HG03378 (cell line): ENCODE measurements around the gene TEKT4.
A peak's percentile ranks its signal among the peaks of the same experiment; 100 is the strongest.
"Not testable (repeated sequence)": the region's sequence is repeated elsewhere in the genome, so short reads cannot be mapped to it uniquely, and the experiment has no call there.

Experiments
- ATAC-seq: cut with Tn5 transposase; IDR thresholded peaks from one replicate; pipeline ENCODE4 v1.9.1; 2021; ENCODE audit warnings: mild to moderate bottlenecking, moderate library complexity; ENCODE audit not compliant: unreplicated experiment

TEKT4 gene

GRCh38 chr2:94871226-94872087, at the start of gene TEKT4:
TEKT4 (plus strand) TSS chr2:94871430; CDS start chr2:94871580, 150 bp downstream.
- ATAC-seq, result no peak

DNA sequence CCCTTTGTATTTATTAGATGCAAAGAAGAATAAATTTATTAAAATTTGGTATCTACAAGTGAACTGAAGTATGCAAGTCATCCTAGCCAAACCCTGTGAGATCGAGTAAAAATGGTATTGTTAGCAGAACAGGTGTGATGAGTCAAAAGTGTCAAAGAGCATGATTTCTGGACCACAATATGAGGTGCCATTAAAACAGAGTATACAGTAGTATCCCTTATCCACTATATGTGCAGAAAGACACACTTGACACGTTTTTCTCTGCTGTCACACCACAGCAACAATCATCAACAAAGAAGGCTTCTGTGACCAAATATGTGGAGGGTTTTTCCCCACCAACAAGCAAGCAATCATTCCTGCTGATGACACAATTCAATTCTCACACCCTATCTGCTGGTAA, 32.0 kb upstream of the TEKT4 start:
- not testable (repeated sequence) for ATAC-seq

- ATAC-seq, result not testable (repeated sequence)
Observed at GRCh38 chr2:94856856-94857255, 14.4 kb upstream of the TEKT4 start.

DNA sequence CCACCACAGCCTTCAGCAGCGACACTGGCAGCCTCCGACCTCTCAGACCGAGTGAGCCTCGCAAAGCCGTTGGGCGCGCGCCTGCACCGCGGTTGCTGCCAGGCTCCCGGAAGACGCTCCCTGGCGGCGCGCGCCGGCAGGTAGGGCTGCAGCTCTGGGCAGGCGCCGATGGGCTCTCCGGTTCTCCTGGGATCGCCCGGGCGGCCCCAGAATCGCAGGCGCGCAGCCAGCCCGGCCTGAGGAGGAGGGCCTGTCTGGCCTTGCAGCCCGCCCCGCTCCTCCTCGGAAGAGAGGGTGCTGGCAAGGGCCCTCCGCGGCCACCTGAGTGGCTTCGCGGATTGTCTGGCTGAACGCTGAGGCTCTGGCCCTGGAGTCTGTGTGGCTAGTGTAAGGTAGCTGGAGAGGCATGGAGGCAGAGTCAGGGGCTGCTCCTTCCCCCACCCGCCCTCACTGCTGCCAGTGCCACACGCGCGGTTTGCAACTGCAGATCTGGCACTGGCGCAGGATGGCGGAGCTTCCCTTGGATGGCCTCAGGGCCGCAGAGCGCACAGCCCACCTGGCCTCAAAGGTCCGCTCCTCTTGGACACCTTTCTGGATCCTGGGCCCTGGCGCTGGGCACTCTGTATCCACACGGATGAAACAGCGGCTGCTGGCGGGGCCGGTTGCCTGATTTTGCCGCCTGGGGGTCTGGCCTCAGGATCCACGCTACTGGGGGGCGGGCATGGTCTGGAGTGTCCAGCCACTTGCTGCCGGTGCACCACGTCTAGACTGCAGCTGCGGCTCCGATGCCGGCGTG, 13.7 kb upstream of the TEKT4 start:
- ATAC-seq, result not testable (repeated sequence)

GRCh38 chr2:94858163-94858888, 12.9 kb upstream of the TEKT4 start:
- not testable (repeated sequence) for ATAC-seq

DNA sequence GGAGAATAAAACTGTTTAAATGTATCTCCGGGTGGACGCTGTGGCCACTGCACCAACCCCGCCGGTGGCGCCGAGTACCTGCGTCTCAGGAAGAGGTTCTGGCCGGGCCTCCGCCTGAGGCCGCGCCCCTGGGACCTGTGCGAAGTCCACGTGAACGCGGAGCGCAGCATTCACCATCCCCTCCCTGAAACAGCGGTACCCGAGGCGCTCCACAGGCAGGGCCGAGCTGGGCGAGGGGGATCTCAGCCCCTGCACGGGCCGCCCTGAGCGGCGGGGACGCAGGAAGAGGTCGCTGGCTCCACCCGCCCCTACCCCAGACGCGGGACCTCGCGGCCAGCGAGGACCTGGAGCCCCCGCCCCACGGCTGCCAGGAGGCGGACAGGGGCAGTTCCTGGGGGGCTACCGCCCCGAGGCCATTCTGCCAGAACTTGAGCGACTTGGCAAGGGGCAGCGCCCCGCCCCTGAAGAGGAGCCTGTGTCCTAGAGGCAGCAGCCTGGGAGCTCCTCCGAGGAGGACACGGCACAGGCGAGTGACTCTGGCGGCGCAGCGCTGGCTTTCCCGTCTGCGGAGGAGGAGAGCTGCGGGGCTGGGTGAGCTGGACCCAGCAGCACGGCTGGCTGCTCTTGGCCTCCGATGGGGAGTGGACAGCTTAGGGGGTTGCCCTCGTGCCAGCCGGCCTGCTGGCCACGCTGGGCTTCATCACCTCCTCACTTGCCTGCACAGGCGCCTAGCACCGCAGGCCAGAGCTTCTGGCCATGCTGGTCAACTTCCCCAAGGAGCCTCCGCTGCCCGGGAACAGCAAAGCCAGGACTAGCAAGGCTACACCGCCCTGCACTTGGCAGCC, 9.7 kb upstream of the TEKT4 start:
- no peak for ATAC-seq

DNA sequence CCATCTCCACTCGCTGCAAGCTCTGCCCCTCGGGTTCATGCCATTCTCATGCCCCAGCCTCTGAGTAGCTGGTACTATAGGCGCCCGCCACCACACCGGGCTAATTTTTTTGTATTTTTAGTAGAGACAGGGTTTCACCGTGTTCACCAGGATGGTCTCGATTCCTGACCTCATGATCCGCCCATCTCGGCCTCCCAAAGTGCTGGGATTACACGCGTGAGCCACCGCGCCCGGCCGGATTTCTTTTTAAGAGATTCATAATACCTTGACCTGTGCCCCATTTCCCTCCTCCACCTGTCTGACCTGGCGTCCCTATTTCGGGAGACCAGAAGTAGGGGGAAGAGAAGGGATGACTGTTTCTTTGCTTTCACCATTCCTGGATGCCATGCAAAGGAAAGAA, 8.3 kb upstream of the TEKT4 start:
- ATAC-seq, result not testable (repeated sequence)

- ATAC-seq, result no peak
Observed at GRCh38 chr2:94869131-94869530, 2.1 kb upstream of the TEKT4 start.

DNA sequence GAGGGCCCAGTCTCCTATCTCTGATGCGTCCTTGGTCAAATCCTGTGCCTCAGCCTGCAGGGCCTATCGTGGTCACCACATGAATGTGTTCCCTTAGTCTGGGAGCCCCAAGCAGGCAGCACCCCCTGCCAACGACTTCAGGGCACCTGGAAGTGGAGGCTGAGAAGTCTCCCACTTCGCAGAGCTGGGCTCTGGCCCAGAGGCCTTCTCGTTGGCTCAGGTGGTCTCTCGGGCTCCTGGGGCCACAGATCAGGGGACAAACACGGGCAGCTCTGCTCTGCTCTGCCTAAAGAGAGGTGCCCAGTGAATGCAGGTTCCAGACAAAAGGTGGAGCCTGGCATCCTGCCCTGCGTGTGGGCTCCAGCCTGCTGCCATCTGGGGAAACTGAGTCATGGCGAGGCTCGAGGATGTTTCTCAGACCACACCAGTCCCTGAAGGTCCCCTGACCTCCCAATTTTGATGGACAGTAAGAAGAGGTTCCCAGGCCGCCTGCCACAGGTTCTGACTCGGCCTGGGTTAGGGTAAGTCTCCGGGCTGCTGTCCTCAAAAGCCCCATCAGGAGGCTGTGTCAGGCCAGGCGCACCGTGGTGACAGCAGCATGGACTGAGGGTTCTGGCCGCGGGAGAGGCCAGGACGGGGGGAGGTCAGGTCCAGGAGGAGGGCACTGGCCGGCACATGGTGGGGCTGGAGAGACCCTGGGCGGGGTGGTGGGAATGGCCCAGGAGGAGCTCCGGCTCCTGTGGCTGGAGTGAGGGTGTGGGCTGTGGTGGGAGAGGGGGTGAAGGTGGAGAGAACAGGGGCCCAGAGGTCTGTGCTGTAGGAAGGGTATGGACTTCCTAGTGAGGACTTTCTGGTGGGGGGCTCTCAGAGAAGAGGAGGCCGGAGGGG, 1.4 kb upstream of the TEKT4 start:
- no peak for ATAC-seq

DNA sequence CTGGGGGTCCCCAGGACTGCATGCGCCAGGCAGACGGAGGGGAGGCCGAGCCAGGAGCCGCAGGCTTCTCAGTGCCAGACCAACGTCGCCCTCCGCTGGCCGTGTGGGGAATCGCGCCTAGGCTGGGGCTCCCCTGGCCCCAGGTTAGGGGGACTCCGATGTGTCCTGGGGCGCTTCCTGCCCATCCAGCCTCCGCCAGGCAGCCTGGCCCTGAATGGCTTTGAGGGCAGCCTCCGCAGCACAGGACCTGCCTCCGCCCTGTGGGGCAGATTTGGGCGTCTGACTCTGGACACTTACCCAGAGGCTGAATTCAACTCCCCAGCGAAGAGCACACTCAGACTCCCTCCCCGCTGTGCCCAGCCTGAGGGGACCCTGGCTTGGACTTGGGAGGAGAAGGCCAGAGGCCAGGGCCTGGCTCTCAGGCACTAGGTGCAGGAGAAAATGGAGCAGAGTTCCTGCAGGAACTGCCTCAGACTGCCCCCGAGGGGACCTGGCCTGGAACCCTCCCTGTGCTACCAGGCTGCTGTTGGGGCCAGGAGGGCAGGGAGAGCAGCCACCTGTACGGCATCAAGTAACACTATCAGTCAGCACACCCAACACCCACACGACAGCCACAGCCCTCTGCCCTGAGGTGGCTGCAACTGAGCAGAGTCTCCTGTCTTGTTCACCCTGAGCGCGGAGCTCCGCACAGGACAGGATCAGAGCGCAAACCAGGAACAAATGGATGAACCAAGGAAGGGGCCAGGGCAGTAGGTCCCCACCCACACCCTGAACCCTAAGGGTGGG, 597 bp upstream of the TEKT4 start:
- ATAC-seq, result no peak

DNA sequence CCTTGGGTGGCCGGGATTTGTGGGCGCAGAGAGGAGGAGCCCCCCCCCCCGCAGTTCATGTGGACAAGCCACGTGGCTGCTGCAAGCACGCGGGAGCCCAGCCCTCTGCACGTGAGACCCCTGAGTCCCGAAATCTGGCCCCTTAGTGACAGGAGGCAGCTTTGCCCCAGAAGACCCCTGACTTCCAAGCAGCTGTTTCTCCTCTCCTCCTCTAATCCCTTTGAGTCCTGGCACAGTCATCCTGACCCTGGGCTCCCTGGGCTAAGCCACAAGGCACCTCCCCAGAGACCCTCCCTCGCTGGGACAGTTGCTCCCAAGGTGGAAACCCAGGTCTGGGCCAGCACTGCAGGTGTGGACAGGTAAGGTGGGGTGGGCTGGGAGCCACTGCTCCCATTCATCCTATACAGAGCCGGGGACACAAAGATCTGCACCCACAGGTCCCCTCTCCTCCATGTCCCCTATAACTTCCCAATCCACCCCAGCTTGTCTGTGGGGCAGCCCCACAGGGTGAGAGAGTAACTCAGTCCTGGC, 923 bp downstream of the TEKT4 start:
- ATAC-seq, result no peak

GRCh38 chr2:94872676-94873361, 1.6 kb downstream of the TEKT4 start:
- ATAC-seq, result no peak

DNA sequence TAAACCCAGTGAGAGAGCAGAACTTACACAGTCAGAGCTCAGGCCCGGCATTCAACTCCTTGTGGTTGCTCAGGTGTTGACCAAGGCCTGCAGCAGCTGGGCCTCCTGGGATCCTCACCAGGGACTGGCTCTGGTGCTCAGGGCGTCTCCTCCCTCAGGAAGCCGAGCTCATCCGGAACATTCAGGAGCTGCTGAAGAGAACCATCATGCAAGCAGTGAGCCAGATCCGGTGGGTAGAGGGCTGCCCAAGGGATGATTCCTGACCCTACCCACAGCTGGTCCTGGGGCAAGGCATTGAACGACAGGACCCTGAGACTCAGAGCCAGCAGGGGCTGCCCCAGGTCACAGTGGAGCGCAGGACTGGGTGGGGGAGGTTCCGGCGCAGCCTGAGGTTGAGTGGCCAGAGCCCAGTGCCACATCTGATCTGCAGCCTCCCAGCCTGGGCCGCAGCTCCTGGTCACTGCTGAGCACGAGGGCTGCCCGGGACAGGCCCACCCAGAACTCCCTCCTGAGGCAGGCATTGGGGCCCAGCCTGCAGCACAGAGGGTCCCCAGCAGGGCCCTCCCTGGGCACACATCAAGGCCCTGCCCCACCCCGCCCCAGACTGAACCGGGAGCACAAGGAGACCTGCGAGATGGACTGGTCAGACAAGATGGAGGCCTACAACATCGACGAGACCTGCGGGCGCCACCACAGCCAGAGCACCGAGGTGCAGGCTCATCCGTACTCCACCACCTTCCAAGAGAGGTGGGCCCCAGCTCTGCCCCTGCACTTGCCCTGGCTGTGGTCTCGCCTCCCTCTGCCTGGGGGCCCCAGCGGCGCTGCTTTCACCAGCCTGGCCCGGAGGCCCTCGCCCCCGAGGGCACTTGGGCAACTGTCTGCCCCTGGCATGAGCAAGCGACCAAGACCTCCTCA, 2.4 kb downstream of the TEKT4 start:
- ATAC-seq, result no peak

DNA sequence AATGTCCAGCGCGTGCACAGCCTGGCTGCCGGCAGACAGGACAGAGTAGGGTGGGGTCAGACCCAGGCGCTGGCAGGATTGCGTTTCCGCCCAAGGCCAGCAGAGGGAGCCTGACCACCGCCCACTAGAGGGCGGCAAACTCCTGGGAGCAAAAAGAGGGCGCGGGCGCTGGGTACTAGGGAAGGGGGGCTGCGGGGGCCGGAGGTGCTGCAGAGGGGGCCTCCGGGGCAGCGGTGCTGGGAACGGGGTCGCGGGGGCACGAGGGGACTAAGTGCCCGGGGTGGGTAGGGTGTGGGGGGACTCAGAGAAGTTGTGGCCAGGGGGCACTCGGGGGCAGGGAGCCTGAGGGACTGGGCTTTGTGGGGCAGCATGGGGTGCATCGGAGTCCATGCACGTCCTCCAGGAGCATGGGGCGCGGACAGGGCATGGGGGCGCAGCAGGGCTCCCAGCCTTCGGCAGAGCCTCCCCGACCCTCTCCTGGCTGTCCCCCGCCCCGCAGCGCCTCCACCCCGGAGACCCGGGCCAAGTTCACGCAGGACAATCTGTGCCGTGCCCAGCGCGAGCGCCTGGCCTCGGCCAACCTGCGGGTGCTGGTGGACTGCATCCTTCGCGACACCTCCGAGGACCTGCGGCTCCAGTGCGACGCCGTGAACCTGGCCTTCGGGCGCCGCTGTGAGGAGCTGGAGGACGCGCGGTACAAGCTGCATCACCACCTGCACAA, 3.2 kb downstream of the TEKT4 start:
- ATAC-seq, result peak; percentile 82

DNA sequence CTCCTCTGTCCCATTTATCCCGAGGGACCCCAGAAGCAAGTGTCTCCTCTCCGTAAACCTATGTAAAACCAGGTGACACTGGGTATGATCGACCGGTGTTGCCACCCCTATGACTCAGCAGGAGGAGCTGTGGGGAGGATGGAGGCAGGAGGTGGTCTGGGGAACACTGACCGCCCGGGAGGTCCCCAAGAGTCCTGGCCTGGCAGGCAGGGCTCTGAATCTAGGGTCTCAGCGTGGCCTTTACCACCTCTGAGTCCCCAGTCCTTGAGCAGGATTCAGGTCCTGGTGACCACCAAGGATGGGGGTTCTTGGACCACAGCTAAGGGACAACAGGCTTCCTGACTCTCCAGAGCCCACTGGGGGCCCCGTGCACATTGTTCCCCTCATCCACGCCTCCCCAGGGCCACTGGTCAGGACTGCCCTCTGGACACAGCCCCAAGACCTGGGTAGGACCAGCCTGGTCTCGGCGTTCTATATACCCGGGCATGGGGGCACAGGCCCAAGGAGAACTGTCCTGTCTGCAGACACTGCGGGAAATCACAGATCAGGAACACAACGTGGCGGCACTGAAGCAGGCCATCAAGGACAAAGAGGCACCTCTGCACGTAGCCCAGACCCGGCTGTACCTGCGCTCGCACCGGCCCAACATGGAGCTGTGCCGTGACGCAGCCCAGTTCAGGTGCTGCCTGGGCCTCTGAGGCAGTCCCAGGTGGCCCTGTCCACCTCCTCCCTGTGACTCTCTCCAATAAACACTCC, 4.0 kb downstream of the TEKT4 start:
- no peak for ATAC-seq
